ENCODE results near the gene OPCML.

GRCh38 chr11:133271871-133272776 lies 260.2 kb downstream of the OPCML start:
- no peak for TF ChIP-seq CTCF (IDR thresholded peaks at IDR 0.05)
- TF ChIP-seq EP300 (IDR thresholded peaks at IDR 0.05; ENCODE audit: low read depth): no peak

Data from transverse colon (tissue), 3 donors.